GM12872 (cell line): ENCODE data around the gene SLC1A2.

ENCODE experiments used
- CTCF ChIP-seq: IDR thresholded peaks from 3 replicates; pipeline ENCODE4 v1.5.1; 2011; ENCODE audit warnings: low read depth, mild to moderate bottlenecking, low read length, moderate library complexity; ENCODE audit not compliant: insufficient read depth

SLC1A2 gene

GRCh38 chr11:35304386-35304775 is 115.0 kb downstream of the SLC1A2 start:
- TF ChIP-seq CTCF: no peak

GRCh38 chr11:35303596-35304385 is 115.6 kb downstream of the SLC1A2 start:
- TF ChIP-seq CTCF: no peak

GRCh38 chr11:35302398-35302797 is 117.0 kb downstream of the SLC1A2 start:
- TF ChIP-seq CTCF: no peak

- no peak for TF ChIP-seq CTCF
These were observed 121.0 kb downstream of the SLC1A2 start for GRCh38 chr11:35298369-35298768.

- no peak for TF ChIP-seq CTCF
These were observed 123.6 kb downstream of the SLC1A2 start for GRCh38 chr11:35295751-35296150.

GRCh38 chr11:35293699-35294098 is 125.7 kb downstream of the SLC1A2 start:
- no peak for TF ChIP-seq CTCF

- no peak for TF ChIP-seq CTCF
These were observed 126.3 kb downstream of the SLC1A2 start for GRCh38 chr11:35293035-35293434.
